GM12878 (cell line): ENCODE results near the gene SLC6A9. TPM values are rescaled to one million over a fixed set of nuclear protein-coding genes. Genes with fewer than 3 reads are reported as not detected.

Experiments used
- ATAC-seq: fragments of 200-7000 bp; cut with Tn5 transposase; 3 replicates; pipeline ENCODE4 v1.9.1; 2020; ENCODE audit warnings: mild to moderate bottlenecking, moderate library complexity
- BruUV-seq: library from RNA; stranded (reverse); fragments of 400-500 nt; replicated peaks from 2 replicates; lab custom pipeline; 2021; lab: Mats Ljungman, UMichigan
- CTCF ChIA-PET: fragments of 300-600 bp; sonication (Branson Sonifier 250); formaldehyde crosslinking; extraction: SDS; loops from one replicate; lab custom pipeline; 2021; ENCODE audit warnings: inconsistent platforms; lab: Yijun Ruan, JAX
- POLR2A ChIA-PET: fragments of 350-600 bp; formaldehyde crosslinking; extraction: SDS; loops from one replicate; lab custom pipeline; 2021; ENCODE audit warnings: inconsistent platforms; lab: Charles Lee
- RAD21 ChIA-PET: fragments of 300-600 bp; sonication (Branson Sonifier 250); formaldehyde crosslinking; loops from one replicate; lab custom pipeline; 2023; ENCODE audit warnings: antibody characterized with exemption; ENCODE audit not compliant: unreplicated experiment; lab: Charles Lee
- SMC1A ChIA-PET: fragments of 300-600 bp; sonication (Branson Sonifier 250); formaldehyde crosslinking; loops from one replicate; lab custom pipeline; 2023; ENCODE audit not compliant: unreplicated experiment, uncharacterized antibody; lab: Charles Lee
- DNase-seq: peaks from one replicate; pipeline ENCODE4 v3.0.0-alpha.2; 2011; ENCODE audit warnings: low read depth, low spot score
- FAIRE-seq: peaks from 3 replicates; lab custom pipeline; 2011; peaks lifted over from hg19 to GRCh38; lab: Jason Lieb, UNC
- H2AFZ ChIP-seq: 2 replicates; pipeline ENCODE4 v1.6.0; 2011; ENCODE audit warnings: low read depth, low read length, control low read depth; ENCODE audit not compliant: control insufficient read depth
- H3K27ac ChIP-seq: 2 replicates; pipeline ENCODE4 v1.5.1; 2011; ENCODE audit warnings: control low read depth; ENCODE audit not compliant: control insufficient read depth, insufficient read depth
- H3K27me3 ChIP-seq, 2 experiments: replicated peaks in 1 of 2; 2 replicates each; pipeline versions ENCODE4 v1.6.0 to v1.6.1; 2011; ENCODE audit warnings: low read length in 1 of 2; ENCODE audit not compliant: control insufficient read depth in 2 of 2, insufficient read depth in 2 of 2
- H3K36me3 ChIP-seq, 2 experiments: 2 replicates each; pipeline ENCODE4 v1.5.1; 2011; ENCODE audit warnings: low read length in 1 of 2; ENCODE audit not compliant: control insufficient read depth in 2 of 2, insufficient read depth in 2 of 2
- H3K4me1 ChIP-seq: 2 replicates; pipeline ENCODE4 v1.6.1; 2011; ENCODE audit warnings: mild to moderate bottlenecking, low read length, moderate library complexity, mixed read lengths; ENCODE audit not compliant: control insufficient read depth, insufficient read depth
- H3K4me2 ChIP-seq: 2 replicates; pipeline ENCODE4 v1.6.0; 2011; ENCODE audit warnings: control low read depth; ENCODE audit not compliant: control insufficient read depth, insufficient read depth
- H3K4me3 ChIP-seq: fragments of 200-600 bp; sonication (generic); 2 replicates; pipeline ENCODE4 v1.5.1; 2016
- H3K79me2 ChIP-seq: 2 replicates; pipeline ENCODE4 v1.6.0; 2011; ENCODE audit warnings: low read length; ENCODE audit not compliant: control insufficient read depth, insufficient read depth
- H3K9ac ChIP-seq: 2 replicates; pipeline ENCODE4 v1.8.0; 2011; ENCODE audit warnings: low read length, control low read depth, mixed read lengths; ENCODE audit not compliant: control insufficient read depth, insufficient read depth
- H3K9me3 ChIP-seq: replicated peaks from 3 replicates; pipeline ENCODE4 v1.5.1; 2011; ENCODE audit warnings: mild to moderate bottlenecking, low read length; ENCODE audit not compliant: control insufficient read depth, insufficient read depth
- H4K20me1 ChIP-seq: 2 replicates; pipeline ENCODE4 v1.6.0; 2011; ENCODE audit not compliant: control insufficient read depth, insufficient read depth
- ASH2L ChIP-seq: fragments of 300-600, 200-600 bp; sonication (generic); IDR thresholded peaks from 2 replicates; pipeline ENCODE4 v1.6.1; 2017; ENCODE audit warnings: low read depth, mild to moderate bottlenecking, borderline replicate concordance
- BACH1 ChIP-seq: fragments of 450-650 bp; IDR thresholded peaks from 2 replicates; pipeline ENCODE4 v1.6.1; 2017; ENCODE audit warnings: mild to moderate bottlenecking, borderline replicate concordance
- BCLAF1 ChIP-seq: fragments of 450-650 bp; IDR thresholded peaks from 2 replicates; pipeline ENCODE4 v1.6.1; 2017; ENCODE audit warnings: antibody characterized with exemption, mild to moderate bottlenecking, moderate library complexity
- CBFB ChIP-seq: IDR thresholded peaks from 2 replicates; pipeline ENCODE4 v1.6.1; 2016; ENCODE audit warnings: antibody characterized with exemption, low read depth
- FOS ChIP-seq: IDR thresholded peaks from 3 replicates; pipeline ENCODE4 v1.6.1; 2011; ENCODE audit warnings: borderline replicate concordance; ENCODE audit not compliant: insufficient read length; ENCODE audit errors: extremely low read depth
- GATAD2B ChIP-seq: fragments of 450-650 bp; conservative IDR thresholded peaks from 2 replicates; pipeline ENCODE4 v1.6.1; 2017; ENCODE audit warnings: low read depth, mild to moderate bottlenecking, moderate library complexity
- HCFC1 ChIP-seq: fragments of 150-350 bp; IDR thresholded peaks from 2 replicates; pipeline ENCODE4 v1.6.1; 2014; ENCODE audit warnings: low read length
- HDAC2 ChIP-seq: fragments of 200-600 bp; sonication (generic); IDR thresholded peaks from 2 replicates; pipeline ENCODE4 v1.6.1; 2017
- MTA2 ChIP-seq: fragments of 450-650 bp; IDR thresholded peaks from 2 replicates; pipeline ENCODE4 v1.6.1; 2016; ENCODE audit warnings: low read depth, mild to moderate bottlenecking, moderate library complexity
- RELB ChIP-seq: fragments of 450-650 bp; IDR thresholded peaks from 2 replicates; pipeline ENCODE4 v1.6.1; 2017; ENCODE audit warnings: low read depth, mild to moderate bottlenecking, moderate library complexity
- REST ChIP-seq: IDR thresholded peaks from 2 replicates; pipeline ENCODE4 v1.6.1; 2012; ENCODE audit warnings: mild to moderate bottlenecking, low read depth, low read length
- ZNF24 ChIP-seq: fragments of 450-650 bp; IDR thresholded peaks from 2 replicates; pipeline ENCODE4 v1.6.1; 2017; ENCODE audit warnings: antibody characterized with exemption, mild to moderate bottlenecking
- ZNF622 ChIP-seq: fragments of 450-650 bp; IDR thresholded peaks from 2 replicates; pipeline ENCODE4 v1.6.1; 2017; ENCODE audit warnings: mild to moderate bottlenecking, inconsistent platforms
- WGBS: methylation state at CpG from one replicate; pipeline ENCODE4 v1.1.6; 2016; ENCODE audit warnings: low lambda C conversion rate; ENCODE audit not compliant: insufficient replicate concordance, insufficient coverage; ENCODE audit errors: missing lambda C conversion rate; 5-methylcytosine and 5-hydroxymethylcytosine counted together
- in situ Hi-C: fragments of 300-500 bp; cut with MboI; formaldehyde crosslinking; loops from 9 replicates; pipeline ENCODE4 v1.14.3; 2018; ENCODE audit warnings: mixed read lengths
- intact Hi-C: fragments of 100-400 bp; cut with micrococcal nuclease; formaldehyde crosslinking; loops from one replicate; pipeline ENCODE4 v1.14.2; 2022; ENCODE audit not compliant: unreplicated experiment
- polyA plus RNA-seq, 11 experiments: library from polyadenylated mRNA; depleted of rRNA in 4 of 11; unstranded in 6 of 11; stranded (reverse) in 5 of 11; fragments of >200 nt; fragmentation: Nextera tagmentation in 4 of 11; fragmentation: Illumina TruSeq in 1 of 11; extraction: Ambion mirVana in 4 of 11; extraction: Trizol in 1 of 11; gene quantifications; 1 replicate in 1 of 11; 2 replicates in 10 of 11; pipeline versions ENCODE4 v1.2.1 to v1.2.3, GENCODE V29; 2011 to 2016; ENCODE audit warnings: inconsistent platforms in 2 of 11, missing spikeins in 2 of 11, low read depth in 1 of 11
- total RNA-seq, 4 experiments: library from RNA; depleted of rRNA in 3 of 4; stranded (reverse); fragments of >200 nt in 3 of 4; fragmentation: Illumina TruSeq in 1 of 4; extraction: Trizol in 1 of 4; gene quantifications; 2 replicates each; pipeline versions ENCODE4 v1.2.1 to v1.2.3, GENCODE V29; 2013 to 2021
- TF ChIP-seq, protein P1 (sequence below): fragments of 450-650 bp; IDR thresholded peaks from 2 replicates; pipeline ENCODE4 v1.6.1; 2016; ENCODE audit warnings: mild to moderate bottlenecking, moderate library complexity, borderline replicate concordance

The SLC6A9 gene
- total and polyA plus RNA-seq, 10 of the 15 experiments (the other 5 are each of a cell fraction or from before 2014, with no cell fraction given): 0.02 to 2.0 (median 0.63) TPM

GRCh38 chr1:43996733-43997115 is 34.5 kb downstream of the SLC6A9 start:
- no TSS peak for BruUV-seq
- no peak for ATAC-seq
- in situ Hi-C loops: no loop called here
- ChIA-PET SMC1A (no interaction called here), RAD21 (no interaction called here), POLR2A (no interaction called here), CTCF (no interaction called here)
- no peaks in the 10 kb centered on the region for H3K9me3 ChIP-seq
- no peak overlapping the region for H3K27ac ChIP-seq
- peaks cover 12% of the 10 kb centered on the region for H3K4me1 ChIP-seq
- H4K20me1 ChIP-seq: no peaks in the 10 kb centered on the region
- intact Hi-C loops: no loop called here
- no peak for DNase-seq
- no peaks in the 10 kb centered on the region for H3K36me3 ChIP-seq
- no peaks in the 10 kb centered on the region for H3K79me2 ChIP-seq
- 53% methylated on average over 6 of the region's 6 CpGs for WGBS
- no peak overlapping the region for H3K4me2 ChIP-seq
- TF ChIP-seq ZNF622 (no peak), CBFB (no peak), RELB (no peak), REST (no peak), MTA2 (no peak), HCFC1 (no peak), ASH2L (no peak), GATAD2B (no peak), BACH1 (no peak), FOS (no peak), BCLAF1 (no peak), HDAC2 (no peak), ZNF24 (no peak)
- TF ChIP-seq, protein P1, sequence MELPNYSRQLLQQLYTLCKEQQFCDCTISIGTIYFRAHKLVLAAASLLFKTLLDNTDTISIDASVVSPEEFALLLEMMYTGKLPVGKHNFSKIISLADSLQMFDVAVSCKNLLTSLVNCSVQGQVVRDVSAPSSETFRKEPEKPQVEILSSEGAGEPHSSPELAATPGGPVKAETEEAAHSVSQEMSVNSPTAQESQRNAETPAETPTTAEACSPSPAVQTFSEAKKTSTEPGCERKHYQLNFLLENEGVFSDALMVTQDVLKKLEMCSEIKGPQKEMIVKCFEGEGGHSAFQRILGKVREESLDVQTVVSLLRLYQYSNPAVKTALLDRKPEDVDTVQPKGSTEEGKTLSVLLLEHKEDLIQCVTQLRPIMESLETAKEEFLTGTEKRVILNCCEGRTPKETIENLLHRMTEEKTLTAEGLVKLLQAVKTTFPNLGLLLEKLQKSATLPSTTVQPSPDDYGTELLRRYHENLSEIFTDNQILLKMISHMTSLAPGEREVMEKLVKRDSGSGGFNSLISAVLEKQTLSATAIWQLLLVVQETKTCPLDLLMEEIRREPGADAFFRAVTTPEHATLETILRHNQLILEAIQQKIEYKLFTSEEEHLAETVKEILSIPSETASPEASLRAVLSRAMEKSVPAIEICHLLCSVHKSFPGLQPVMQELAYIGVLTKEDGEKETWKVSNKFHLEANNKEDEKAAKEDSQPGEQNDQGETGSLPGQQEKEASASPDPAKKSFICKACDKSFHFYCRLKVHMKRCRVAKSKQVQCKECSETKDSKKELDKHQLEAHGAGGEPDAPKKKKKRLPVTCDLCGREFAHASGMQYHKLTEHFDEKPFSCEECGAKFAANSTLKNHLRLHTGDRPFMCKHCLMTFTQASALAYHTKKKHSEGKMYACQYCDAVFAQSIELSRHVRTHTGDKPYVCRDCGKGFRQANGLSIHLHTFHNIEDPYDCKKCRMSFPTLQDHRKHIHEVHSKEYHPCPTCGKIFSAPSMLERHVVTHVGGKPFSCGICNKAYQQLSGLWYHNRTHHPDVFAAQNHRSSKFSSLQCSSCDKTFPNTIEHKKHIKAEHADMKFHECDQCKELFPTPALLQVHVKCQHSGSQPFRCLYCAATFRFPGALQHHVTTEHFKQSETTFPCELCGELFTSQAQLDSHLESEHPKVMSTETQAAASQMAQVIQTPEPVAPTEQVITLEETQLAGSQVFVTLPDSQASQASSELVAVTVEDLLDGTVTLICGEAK: no peak
- TF ChIP-seq, all 136 proteins: peak for 0
- no peak overlapping the region for H3K9ac ChIP-seq
- H3K4me3 ChIP-seq: no peak overlapping the region
- FAIRE-seq: no peak
- no peaks in the 10 kb centered on the region for H3K27me3 ChIP-seq
- H2AFZ ChIP-seq: no peak overlapping the region
